ENCODE measurements around the gene UBQLN3. TPM values are rescaled to one million over a fixed set of nuclear protein-coding genes. Genes with fewer than 3 reads are reported as not detected.

Gene UBQLN3
- total RNA-seq, 1 experiment from 2014 or later: not detected

DNA sequence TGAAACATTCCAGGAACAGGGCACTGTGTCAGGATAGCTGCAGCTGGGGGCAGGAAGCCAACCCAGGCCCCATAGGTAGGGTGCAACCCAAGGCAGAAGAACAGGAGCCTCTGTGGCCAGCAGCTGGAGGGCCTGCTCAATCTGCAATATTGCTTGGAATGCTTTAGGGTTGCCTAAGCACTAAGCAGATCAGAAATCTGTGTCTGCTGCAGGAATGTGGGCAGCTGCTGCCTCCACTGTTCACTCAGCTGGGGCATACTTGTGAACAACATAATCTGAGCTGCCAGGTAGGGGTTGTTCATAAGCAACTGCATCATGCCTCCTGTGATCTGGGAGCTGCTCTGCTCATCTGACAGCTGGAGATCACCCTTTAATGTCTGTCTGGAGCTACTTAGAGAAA lies 5.1 kb upstream of the UBQLN3 start:
- CTCF ChIA-PET: no interaction called here
- in situ Hi-C loops (cut with HindIII; ENCODE audit: low pct_unique_long_range_greater_than_20kb, low sequenced_read_pairs): no loop called here

DNA sequence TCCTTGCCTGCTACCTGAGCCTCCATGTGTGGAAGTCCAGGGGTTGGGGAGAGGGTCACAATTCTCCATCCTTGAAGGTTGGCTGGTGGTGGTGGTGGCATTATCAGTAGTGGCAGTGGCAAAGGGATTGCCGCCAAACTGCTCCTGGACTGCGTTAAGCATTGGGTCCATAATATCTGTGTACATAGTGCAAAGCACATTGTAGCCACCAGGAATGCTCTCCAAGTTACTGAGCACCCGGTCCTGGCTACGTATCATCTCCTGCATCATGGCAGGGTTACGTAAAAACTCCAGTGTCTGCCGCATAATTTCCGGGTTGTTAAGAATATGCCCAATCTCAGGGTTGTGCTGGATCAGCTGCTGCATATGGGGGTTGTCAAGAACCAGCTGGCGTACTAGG lies 1.2 kb downstream of the UBQLN3 start:
- in situ Hi-C loops (cut with HindIII; ENCODE audit: low pct_unique_long_range_greater_than_20kb, low sequenced_read_pairs): no loop called here
- no peak for DNase-seq (ENCODE audit: low read depth, low spot score)
- no peak for ATAC-seq
- TF ChIP-seq, protein P1, sequence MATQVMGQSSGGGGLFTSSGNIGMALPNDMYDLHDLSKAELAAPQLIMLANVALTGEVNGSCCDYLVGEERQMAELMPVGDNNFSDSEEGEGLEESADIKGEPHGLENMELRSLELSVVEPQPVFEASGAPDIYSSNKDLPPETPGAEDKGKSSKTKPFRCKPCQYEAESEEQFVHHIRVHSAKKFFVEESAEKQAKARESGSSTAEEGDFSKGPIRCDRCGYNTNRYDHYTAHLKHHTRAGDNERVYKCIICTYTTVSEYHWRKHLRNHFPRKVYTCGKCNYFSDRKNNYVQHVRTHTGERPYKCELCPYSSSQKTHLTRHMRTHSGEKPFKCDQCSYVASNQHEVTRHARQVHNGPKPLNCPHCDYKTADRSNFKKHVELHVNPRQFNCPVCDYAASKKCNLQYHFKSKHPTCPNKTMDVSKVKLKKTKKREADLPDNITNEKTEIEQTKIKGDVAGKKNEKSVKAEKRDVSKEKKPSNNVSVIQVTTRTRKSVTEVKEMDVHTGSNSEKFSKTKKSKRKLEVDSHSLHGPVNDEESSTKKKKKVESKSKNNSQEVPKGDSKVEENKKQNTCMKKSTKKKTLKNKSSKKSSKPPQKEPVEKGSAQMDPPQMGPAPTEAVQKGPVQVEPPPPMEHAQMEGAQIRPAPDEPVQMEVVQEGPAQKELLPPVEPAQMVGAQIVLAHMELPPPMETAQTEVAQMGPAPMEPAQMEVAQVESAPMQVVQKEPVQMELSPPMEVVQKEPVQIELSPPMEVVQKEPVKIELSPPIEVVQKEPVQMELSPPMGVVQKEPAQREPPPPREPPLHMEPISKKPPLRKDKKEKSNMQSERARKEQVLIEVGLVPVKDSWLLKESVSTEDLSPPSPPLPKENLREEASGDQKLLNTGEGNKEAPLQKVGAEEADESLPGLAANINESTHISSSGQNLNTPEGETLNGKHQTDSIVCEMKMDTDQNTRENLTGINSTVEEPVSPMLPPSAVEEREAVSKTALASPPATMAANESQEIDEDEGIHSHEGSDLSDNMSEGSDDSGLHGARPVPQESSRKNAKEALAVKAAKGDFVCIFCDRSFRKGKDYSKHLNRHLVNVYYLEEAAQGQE (IDR thresholded peaks at IDR 0.05; ENCODE audit: insufficient read depth in 1 of 2, low read depth in 2 of 2, low read length in 1 of 2): no peak
- TF ChIP-seq TCF7L2 (IDR thresholded peaks at IDR 0.05; ENCODE audit: low read depth, low read length): no peak
- TF ChIP-seq, protein P2, sequence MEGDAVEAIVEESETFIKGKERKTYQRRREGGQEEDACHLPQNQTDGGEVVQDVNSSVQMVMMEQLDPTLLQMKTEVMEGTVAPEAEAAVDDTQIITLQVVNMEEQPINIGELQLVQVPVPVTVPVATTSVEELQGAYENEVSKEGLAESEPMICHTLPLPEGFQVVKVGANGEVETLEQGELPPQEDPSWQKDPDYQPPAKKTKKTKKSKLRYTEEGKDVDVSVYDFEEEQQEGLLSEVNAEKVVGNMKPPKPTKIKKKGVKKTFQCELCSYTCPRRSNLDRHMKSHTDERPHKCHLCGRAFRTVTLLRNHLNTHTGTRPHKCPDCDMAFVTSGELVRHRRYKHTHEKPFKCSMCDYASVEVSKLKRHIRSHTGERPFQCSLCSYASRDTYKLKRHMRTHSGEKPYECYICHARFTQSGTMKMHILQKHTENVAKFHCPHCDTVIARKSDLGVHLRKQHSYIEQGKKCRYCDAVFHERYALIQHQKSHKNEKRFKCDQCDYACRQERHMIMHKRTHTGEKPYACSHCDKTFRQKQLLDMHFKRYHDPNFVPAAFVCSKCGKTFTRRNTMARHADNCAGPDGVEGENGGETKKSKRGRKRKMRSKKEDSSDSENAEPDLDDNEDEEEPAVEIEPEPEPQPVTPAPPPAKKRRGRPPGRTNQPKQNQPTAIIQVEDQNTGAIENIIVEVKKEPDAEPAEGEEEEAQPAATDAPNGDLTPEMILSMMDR (IDR thresholded peaks at IDR 0.05): no peak
- TF ChIP-seq SIN3A (IDR thresholded peaks at IDR 0.05; ENCODE audit: borderline replicate concordance, insufficient read depth, low read depth, low read length): no peak
- no peak for TF ChIP-seq POLR2AphosphoS5 (IDR thresholded peaks at IDR 0.05; ENCODE audit: low read depth, low read length)
- peaks cover 3% of the 10 kb centered on the region; the same call in 1 of the 2 replicates for H3K27me3 ChIP-seq (ENCODE audit: control insufficient read depth, insufficient read depth, low read length)
- ChIA-PET CTCF (no interaction called here), POLR2A (no interaction called here)
- no peak overlapping the region for H3K4me3 ChIP-seq (ENCODE audit: low read depth in 2 of 2, low read length in 2 of 2)
- no peak overlapping the region for H3K27ac ChIP-seq (ENCODE audit: low read length)
- no peaks in the 10 kb centered on the region for H3K4me1 ChIP-seq (ENCODE audit: control insufficient read depth, insufficient read depth, low read length)
- no peaks in the 10 kb centered on the region; the same call in 1 of the 2 replicates for H3K36me3 ChIP-seq (ENCODE audit: control insufficient read depth, insufficient read depth, low read length)
- no peaks in the 10 kb centered on the region for H3K9me3 ChIP-seq (ENCODE audit: control insufficient read depth, insufficient read depth, low read depth, low read length)
- BruUV-seq (replicated peaks): no TSS peak
- intact Hi-C loops (cut with micrococcal nuclease; ENCODE audit: unreplicated experiment): no loop called here

More for the DNA sequence above, 5.1 kb upstream of the UBQLN3 start:
- H3K27me3 ChIP-seq (ENCODE audit: control insufficient read depth, insufficient read depth, low read length): peaks cover 3% of the 10 kb centered on the region; the same call in 1 of the 2 replicates
- DNase-seq (ENCODE audit: low read depth, low spot score) (no peak), ATAC-seq (no peak)
- H3K36me3 ChIP-seq (ENCODE audit: control insufficient read depth, insufficient read depth, low read length): no peaks in the 10 kb centered on the region
- TF ChIP-seq POLR2AphosphoS5 (IDR thresholded peaks at IDR 0.05; ENCODE audit: low read depth, low read length): no peak
- TF ChIP-seq TCF7L2 (IDR thresholded peaks at IDR 0.05; ENCODE audit: low read depth, low read length): no peak
- TF ChIP-seq, protein P2 (IDR thresholded peaks at IDR 0.05): no peak
- no peak for TF ChIP-seq SIN3A (IDR thresholded peaks at IDR 0.05; ENCODE audit: borderline replicate concordance, insufficient read depth, low read depth, low read length)
- TF ChIP-seq, protein P1 (IDR thresholded peaks at IDR 0.05; ENCODE audit: insufficient read depth in 1 of 2, low read depth in 2 of 2, low read length in 1 of 2): no peak
- no TSS peak for BruUV-seq (replicated peaks)
- H3K4me3 ChIP-seq (ENCODE audit: low read depth in 2 of 2, low read length in 2 of 2): no peak overlapping the region
- H3K27ac ChIP-seq (ENCODE audit: low read length): no peak overlapping the region
- H3K9me3 ChIP-seq (ENCODE audit: control insufficient read depth, insufficient read depth, low read depth, low read length): no peaks in the 10 kb centered on the region
- H3K4me1 ChIP-seq (ENCODE audit: control insufficient read depth, insufficient read depth, low read length): no peaks in the 10 kb centered on the region
- intact Hi-C loops (cut with micrococcal nuclease; ENCODE audit: unreplicated experiment): no loop called here
- POLR2A ChIA-PET: no interaction called here

Measured in Panc1 (cell line).